NCI-H2107 treated with DMSO at 0.1 percent for 48 hours (cell line): ENCODE data around the gene SKIL.
A peak's percentile ranks its signal among the peaks of the same experiment; 100 is the strongest.

Experiments used
- DNase-seq: peaks from one replicate; lab custom pipeline; 2025; ENCODE audit not compliant: unreplicated experiment; lab: John Stamatoyannopoulos, UW

SKIL gene

GRCh38 chr3:170387950-170388349 is 30.4 kb downstream of the SKIL start:
- no peak for DNase-seq

GRCh38 chr3:170391108-170391507 is 33.6 kb downstream of the SKIL start:
- DNase-seq, result no peak

- DNase-seq, result no peak
Observed at GRCh38 chr3:170397685-170398084, 40.2 kb downstream of the SKIL start.

GRCh38 chr3:170405101-170405500 is 47.6 kb downstream of the SKIL start:
- DNase-seq, result no peak

- DNase-seq, result peak; percentile 45
Observed at GRCh38 chr3:170410428-170411029, 53.0 kb downstream of the SKIL start.

DNA sequence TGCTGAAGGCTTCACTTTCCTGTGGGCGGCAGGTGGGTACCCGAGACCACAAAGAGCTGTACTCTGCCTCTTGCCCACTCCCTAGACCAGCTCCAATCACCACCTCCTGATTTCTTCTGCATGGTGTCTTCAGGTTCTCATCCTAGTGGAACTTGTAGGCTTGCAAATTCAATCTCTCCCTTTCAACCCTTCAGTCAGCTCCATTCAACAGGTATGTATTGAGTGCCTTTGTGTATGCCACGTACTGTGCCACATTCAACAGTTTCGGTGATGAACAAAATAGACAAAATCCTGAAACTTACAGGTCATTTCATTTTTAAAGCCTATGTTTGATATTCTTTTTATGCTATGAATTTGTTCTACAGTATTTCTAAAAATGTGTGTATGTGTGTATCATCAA is 55.8 kb downstream of the SKIL start:
- peak; percentile 53 for DNase-seq

- peak; percentile 92 for DNase-seq
Observed at GRCh38 chr3:170414202-170414663, 56.7 kb downstream of the SKIL start.

DNA sequence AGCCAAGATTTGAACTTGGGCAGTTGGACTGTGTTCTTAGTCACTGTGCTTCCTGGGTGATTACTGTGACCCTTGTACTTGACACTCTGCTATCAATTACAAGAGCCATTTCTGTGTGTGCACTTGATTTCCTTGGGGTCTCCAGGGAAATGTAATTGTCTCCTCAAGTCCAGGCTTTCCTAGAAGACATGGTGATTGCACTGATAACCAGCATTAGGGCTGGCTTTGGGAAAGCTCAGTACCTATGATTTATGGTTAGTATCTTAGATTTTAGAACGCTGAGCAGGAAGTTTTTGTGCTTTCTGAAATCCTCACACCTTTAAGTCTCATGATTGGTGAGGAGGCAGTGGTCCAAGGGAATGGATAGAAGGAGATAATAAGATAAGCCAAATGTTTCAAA is 59.6 kb downstream of the SKIL start:
- no peak for DNase-seq

GRCh38 chr3:170418422-170419398 is 61.2 kb downstream of the SKIL start, which contains the start of gene CLDN11:
Gene CLDN11, plus strand, starts transcription at chr3:170418868. Its CDS starts 199 bp downstream, at chr3:170419067.
- DNase-seq, result peak; percentile 38

GRCh38 chr3:170419557-170420087 is 62.1 kb downstream of the SKIL start:
- DNase-seq, result no peak

- no peak for DNase-seq
Observed at GRCh38 chr3:170420307-170420821, 62.8 kb downstream of the SKIL start.

- no peak for DNase-seq
Observed at GRCh38 chr3:170421111-170421641, 63.7 kb downstream of the SKIL start.

DNA sequence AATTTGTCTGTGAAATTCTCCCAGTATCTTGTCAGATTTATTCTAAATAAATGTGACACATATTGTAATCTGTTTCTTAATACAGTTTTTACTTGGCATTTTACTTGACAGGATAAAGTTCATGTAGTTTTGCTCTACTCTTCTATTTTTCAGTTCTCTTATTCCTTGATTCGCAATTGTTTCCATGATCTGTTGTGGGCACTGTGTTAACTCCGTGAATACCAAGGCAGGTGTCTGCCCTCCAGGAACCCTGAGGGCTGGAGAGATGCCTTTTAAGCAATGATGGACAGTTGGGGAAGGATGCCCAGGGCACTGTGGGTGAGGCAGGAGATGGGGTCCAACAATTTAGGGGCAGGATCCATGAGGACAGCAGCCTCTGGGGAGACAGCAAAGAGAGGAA is 64.2 kb downstream of the SKIL start:
- no peak for DNase-seq

GRCh38 chr3:170423001-170423615 is 65.6 kb downstream of the SKIL start:
- no peak for DNase-seq

- no peak for DNase-seq
Observed at GRCh38 chr3:170424879-170425278, 67.4 kb downstream of the SKIL start.

DNA sequence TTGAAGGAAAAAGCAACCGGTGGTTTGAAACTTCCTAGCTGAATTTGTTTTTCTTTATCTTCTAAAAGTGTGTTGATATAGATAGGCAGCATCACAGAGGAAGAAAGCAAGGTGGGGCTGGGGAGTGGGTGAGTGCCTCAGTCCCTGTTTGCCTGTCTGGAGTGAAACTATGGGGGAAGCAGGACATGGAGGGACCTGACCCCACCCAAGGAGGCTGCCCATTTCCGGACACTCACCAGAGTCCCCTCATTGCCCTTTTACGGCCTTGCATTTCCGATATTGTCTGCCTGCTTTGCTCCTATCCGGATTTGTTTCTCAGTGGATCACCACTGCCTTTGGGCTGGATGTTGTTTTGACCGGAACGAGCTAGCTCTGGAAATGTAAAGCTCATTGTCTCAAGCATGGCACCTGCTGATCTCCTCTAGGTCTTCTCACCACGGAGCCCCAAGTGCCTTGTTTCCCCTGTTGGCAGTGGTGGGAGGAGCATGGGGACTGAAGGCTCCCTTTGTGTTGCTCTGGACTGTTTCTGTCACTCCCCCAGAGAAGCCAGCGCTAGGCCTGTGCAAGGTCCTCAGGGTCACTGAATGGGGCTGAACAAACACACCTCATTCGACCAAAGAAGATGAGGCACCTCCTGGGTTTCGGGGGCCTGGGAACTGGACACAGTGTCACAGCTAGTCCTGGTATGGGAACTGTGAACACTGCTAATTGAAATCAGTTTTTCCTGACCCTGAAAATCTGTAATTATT is 68.2 kb downstream of the SKIL start:
- DNase-seq, result peak; percentile 98

DNA sequence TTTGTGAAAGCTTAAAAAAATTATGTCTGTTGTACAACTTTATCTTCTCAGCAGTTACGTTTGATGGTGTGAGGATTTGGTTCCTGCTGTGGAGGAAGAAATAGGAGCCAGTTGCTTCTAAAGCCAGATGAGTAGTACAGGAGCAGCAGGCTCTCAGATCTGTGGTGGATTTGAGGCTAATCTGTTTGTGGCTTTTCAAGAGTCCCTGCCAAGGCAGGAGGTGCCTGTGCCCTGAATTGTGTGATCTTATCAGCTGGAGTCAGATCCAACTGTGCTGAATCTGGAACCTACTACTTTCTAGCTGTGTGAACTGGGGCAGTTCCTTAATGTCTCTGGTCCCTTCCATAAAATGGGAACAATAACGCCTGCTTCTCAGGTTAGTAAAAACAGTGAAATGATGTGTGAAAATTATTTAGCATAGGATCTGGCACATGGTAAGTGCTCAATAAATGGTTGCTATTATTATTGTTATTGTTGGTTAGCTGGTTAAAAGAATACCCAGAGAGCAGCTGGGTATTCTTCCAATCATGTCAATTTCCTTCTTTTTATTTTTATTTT is 68.8 kb downstream of the SKIL start:
- peak; percentile 93 for DNase-seq

GRCh38 chr3:170428095-170428494 is 70.6 kb downstream of the SKIL start:
- no peak for DNase-seq

DNA sequence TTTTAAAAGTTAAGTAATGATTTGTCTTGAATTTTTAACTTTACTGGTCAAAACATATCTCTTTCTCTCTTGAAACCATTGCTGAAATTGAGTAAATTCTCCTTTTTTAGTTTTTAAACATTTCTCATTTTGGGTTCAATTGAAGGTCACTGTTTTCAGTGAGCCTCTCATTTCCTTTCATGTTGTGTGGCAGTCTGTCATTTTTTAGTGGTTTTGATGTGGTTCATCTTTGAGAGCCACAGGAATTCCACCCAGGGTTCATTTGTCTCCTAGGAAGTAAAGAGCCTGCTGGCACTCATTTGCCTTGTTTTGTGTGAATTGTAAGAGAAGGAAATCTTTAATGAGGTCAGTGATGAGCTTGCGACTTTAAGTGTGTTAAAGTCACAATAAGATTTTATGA is 71.5 kb downstream of the SKIL start:
- DNase-seq, result peak; percentile 12

GRCh38 chr3:170431054-170431453 is 73.5 kb downstream of the SKIL start:
- DNase-seq, result no peak
